Measurements from ENCODE around the gene CROCC.
"Not testable (repeated sequence)": the region's sequence is repeated elsewhere in the genome, so short reads cannot be mapped to it uniquely, and the experiment has no call there.

Gene CROCC

DNA sequence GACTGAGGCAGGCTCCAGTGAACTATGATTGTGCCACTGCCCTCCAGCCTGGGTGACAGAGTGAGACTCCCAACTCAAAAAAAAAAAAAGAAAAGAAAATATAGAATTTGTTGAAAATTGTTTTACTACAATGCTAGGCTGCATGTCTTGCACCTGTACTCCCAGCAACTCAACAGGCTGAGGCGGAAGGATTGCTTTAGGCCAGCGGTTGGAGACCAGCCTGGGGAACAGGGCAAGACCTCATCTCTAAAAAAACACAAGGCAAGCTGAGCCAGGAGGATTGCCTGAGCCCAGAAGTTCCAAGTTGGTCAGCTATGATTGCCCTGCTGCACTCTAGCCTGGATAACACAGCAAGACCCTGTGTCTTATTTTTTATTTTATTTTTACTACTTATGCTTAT, 22.7 kb upstream of the CROCC start:
- not testable (repeated sequence) for H4K91ac ChIP-seq (ENCODE audit: low read depth, low read length); H2BK12ac ChIP-seq (ENCODE audit: low read length); H3K4me1 ChIP-seq (ENCODE audit: control insufficient read depth in 1 of 2, insufficient read depth in 2 of 2, low read length in 2 of 2); H3K4me2 ChIP-seq (ENCODE audit: low read length); H4K12ac ChIP-seq (ENCODE audit: low read depth, low read length); H3K9me3 ChIP-seq (ENCODE audit: insufficient read depth, low read depth, low read length); H2AK5ac ChIP-seq (ENCODE audit: low read length); H3K4me3 ChIP-seq (ENCODE audit: low read depth, low read length); H3K36me3 ChIP-seq (ENCODE audit: control insufficient read depth in 1 of 2, insufficient read depth in 2 of 2, low read length in 2 of 2); H3K27ac ChIP-seq (ENCODE audit: low read depth, low read length); H2BK120ac ChIP-seq (ENCODE audit: insufficient read depth, low read length, poor library complexity); H2AFZ ChIP-seq (ENCODE audit: insufficient read depth, low read length, poor library complexity); DNase-seq; H4K8ac ChIP-seq (ENCODE audit: low read depth, low read length); H3K9ac ChIP-seq (ENCODE audit: low read length); H3K4ac ChIP-seq (ENCODE audit: low read depth, low read length); H2BK5ac ChIP-seq (ENCODE audit: low read depth, low read length, poor library complexity); H3K14ac ChIP-seq (ENCODE audit: low read length); H3K18ac ChIP-seq (ENCODE audit: low read length); H3K79me1 ChIP-seq (ENCODE audit: low read length); H3K23ac ChIP-seq (ENCODE audit: low read length); H3K27me3 ChIP-seq (ENCODE audit: insufficient read depth, low read length); H3K79me2 ChIP-seq (ENCODE audit: control insufficient read depth, insufficient read depth, low read length, poor library complexity)
- WGBS (ENCODE audit: extremely low coverage, insufficient coverage, insufficient read length): no CpG with 5 or more reads among the region's 2 CpGs

DNA sequence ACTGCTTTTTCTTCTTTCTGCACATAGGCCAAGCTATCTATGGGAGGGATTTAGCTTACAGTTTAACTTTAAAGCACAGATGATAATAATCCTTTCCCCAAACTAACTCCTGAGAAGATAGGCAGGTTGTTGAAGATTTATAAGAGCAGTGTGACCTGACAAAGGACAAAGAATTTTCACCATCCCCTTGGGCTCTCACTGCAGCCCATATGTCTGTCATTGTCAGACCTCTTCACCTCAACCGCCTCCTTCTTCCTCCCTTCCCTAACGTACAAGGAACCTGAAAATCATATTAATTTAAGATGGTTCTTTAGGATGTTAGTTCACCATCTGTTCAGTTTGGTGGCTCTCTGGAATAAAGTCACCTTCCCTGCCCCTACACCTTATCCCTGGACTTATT, 21.0 kb upstream of the CROCC start:
- Histone ChIP-seq H4K8ac (ENCODE audit: low read depth, low read length) (no peak overlapping the region), H2BK5ac (ENCODE audit: low read depth, low read length, poor library complexity) (no peak overlapping the region), H3K27me3 (ENCODE audit: insufficient read depth, low read length) (no peaks in the 10 kb centered on the region), H3K79me2 (ENCODE audit: control insufficient read depth, insufficient read depth, low read length, poor library complexity) (peaks cover 2% of the 10 kb centered on the region), H4K91ac (ENCODE audit: low read depth, low read length) (no peak overlapping the region), H3K4me3 (ENCODE audit: low read depth, low read length) (no peak overlapping the region), H3K9ac (ENCODE audit: low read length) (no peak overlapping the region), H3K36me3 (ENCODE audit: control insufficient read depth in 1 of 2, insufficient read depth in 2 of 2, low read length in 2 of 2) (no peaks in the 10 kb centered on the region), H2AK5ac (ENCODE audit: low read length) (no peak overlapping the region), H3K9me3 (ENCODE audit: insufficient read depth, low read depth, low read length) (no peaks in the 10 kb centered on the region), H3K79me1 (ENCODE audit: low read length) (peaks cover 9% of the 10 kb centered on the region), H3K14ac (ENCODE audit: low read length) (no peak overlapping the region), H3K4ac (ENCODE audit: low read depth, low read length) (no peak overlapping the region), H2BK120ac (ENCODE audit: insufficient read depth, low read length, poor library complexity) (no peak overlapping the region), H3K18ac (ENCODE audit: low read length) (no peak overlapping the region), H3K27ac (ENCODE audit: low read depth, low read length) (no peak overlapping the region), H3K4me1 (ENCODE audit: control insufficient read depth in 1 of 2, insufficient read depth in 2 of 2, low read length in 2 of 2) (peaks cover 3 to 7% of the 10 kb centered on the region in 2 experiments), H2BK12ac (ENCODE audit: low read length) (no peak overlapping the region), H3K4me2 (ENCODE audit: low read length) (no peak overlapping the region), H2AFZ (ENCODE audit: insufficient read depth, low read length, poor library complexity) (no peak overlapping the region), H3K23ac (ENCODE audit: low read length) (no peak overlapping the region), H4K12ac (ENCODE audit: low read depth, low read length) (no peak overlapping the region)
- no peak for DNase-seq
- WGBS (ENCODE audit: extremely low coverage, insufficient coverage, insufficient read length): no CpG with 5 or more reads among the region's 2 CpGs

DNA sequence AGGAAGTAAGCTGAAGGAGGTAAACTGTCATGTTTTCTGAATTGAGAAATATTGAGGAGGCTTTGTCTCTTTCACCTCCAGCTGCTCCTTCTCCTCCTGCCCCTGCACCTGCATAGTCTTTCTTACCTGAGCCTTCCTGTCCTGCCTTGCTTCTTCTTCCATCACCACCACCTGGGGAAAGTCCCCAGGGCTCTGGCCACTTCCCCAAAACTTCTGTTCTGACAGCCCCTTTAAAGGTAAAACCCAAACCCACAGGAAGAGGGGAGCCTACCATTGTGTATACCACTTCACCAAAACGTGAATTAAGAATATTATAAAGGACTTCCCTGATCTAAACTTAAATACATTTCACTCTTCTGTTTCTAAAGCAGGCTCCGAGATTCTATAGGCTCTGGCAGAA, 20.4 kb upstream of the CROCC start:
- not testable (repeated sequence) for H3K9me3 ChIP-seq (ENCODE audit: insufficient read depth, low read depth, low read length); DNase-seq; H3K4me2 ChIP-seq (ENCODE audit: low read length); H3K9ac ChIP-seq (ENCODE audit: low read length); H2BK12ac ChIP-seq (ENCODE audit: low read length); H2AK5ac ChIP-seq (ENCODE audit: low read length); H4K8ac ChIP-seq (ENCODE audit: low read depth, low read length); H3K14ac ChIP-seq (ENCODE audit: low read length); H3K36me3 ChIP-seq (ENCODE audit: control insufficient read depth in 1 of 2, insufficient read depth in 2 of 2, low read length in 2 of 2); H3K79me2 ChIP-seq (ENCODE audit: control insufficient read depth, insufficient read depth, low read length, poor library complexity); H3K4me3 ChIP-seq (ENCODE audit: low read depth, low read length); H3K18ac ChIP-seq (ENCODE audit: low read length); H3K23ac ChIP-seq (ENCODE audit: low read length); H4K91ac ChIP-seq (ENCODE audit: low read depth, low read length); H2BK5ac ChIP-seq (ENCODE audit: low read depth, low read length, poor library complexity); H3K79me1 ChIP-seq (ENCODE audit: low read length); H4K12ac ChIP-seq (ENCODE audit: low read depth, low read length); H3K4ac ChIP-seq (ENCODE audit: low read depth, low read length); H2BK120ac ChIP-seq (ENCODE audit: insufficient read depth, low read length, poor library complexity); H3K27me3 ChIP-seq (ENCODE audit: insufficient read depth, low read length); H2AFZ ChIP-seq (ENCODE audit: insufficient read depth, low read length, poor library complexity); H3K27ac ChIP-seq (ENCODE audit: low read depth, low read length); H3K4me1 ChIP-seq (ENCODE audit: control insufficient read depth in 1 of 2, insufficient read depth in 2 of 2, low read length in 2 of 2)
- no CpG with 5 or more reads among the region's 2 CpGs for WGBS (ENCODE audit: extremely low coverage, insufficient coverage, insufficient read length)

DNA sequence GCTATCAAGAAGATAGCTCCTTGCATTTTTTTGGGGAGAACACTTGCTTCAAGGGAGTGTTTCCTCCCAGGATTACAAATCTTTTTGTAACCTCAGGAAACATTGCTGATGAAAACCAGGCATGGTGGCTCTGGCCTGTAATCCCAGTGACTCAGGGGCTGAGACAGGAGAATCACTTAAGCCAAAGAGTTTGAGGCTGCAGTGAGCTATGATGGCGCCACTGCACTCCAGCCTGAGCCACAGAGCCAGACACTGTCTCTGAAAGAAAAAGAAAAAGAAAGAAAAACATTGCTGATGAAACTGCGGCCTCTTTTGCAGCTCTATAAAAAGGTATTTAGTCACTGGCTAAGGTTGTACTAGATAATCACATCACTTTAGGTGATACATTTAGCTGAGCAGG, 18.7 kb upstream of the CROCC start:
- Histone ChIP-seq H3K4me3 (ENCODE audit: low read depth, low read length) (no peak overlapping the region), H3K36me3 (ENCODE audit: control insufficient read depth in 1 of 2, insufficient read depth in 2 of 2, low read length in 2 of 2) (no peaks in the 10 kb centered on the region), H3K9me3 (ENCODE audit: insufficient read depth, low read depth, low read length) (no peaks in the 10 kb centered on the region), H3K79me1 (ENCODE audit: low read length) (peaks cover 7% of the 10 kb centered on the region), H3K14ac (ENCODE audit: low read length) (no peak overlapping the region), H3K23ac (ENCODE audit: low read length) (no peak overlapping the region), H2AK5ac (ENCODE audit: low read length) (no peak overlapping the region), H2BK5ac (ENCODE audit: low read depth, low read length, poor library complexity) (no peak overlapping the region), H3K4ac (ENCODE audit: low read depth, low read length) (no peak overlapping the region), H3K9ac (ENCODE audit: low read length) (no peak overlapping the region), H3K27ac (ENCODE audit: low read depth, low read length) (peak overlapping the region; percentile 84), H3K18ac (ENCODE audit: low read length) (no peak overlapping the region), H3K27me3 (ENCODE audit: insufficient read depth, low read length) (no peaks in the 10 kb centered on the region), H3K79me2 (ENCODE audit: control insufficient read depth, insufficient read depth, low read length, poor library complexity) (peaks cover 2% of the 10 kb centered on the region), H4K91ac (ENCODE audit: low read depth, low read length) (no peak overlapping the region), H2BK120ac (ENCODE audit: insufficient read depth, low read length, poor library complexity) (no peak overlapping the region), H3K4me1 (ENCODE audit: control insufficient read depth in 1 of 2, insufficient read depth in 2 of 2, low read length in 2 of 2) (peaks cover 0 to 4% of the 10 kb centered on the region in 2 experiments), H4K8ac (ENCODE audit: low read depth, low read length) (no peak overlapping the region), H4K12ac (ENCODE audit: low read depth, low read length) (no peak overlapping the region), H2BK12ac (ENCODE audit: low read length) (no peak overlapping the region), H2AFZ (ENCODE audit: insufficient read depth, low read length, poor library complexity) (no peak overlapping the region), H3K4me2 (ENCODE audit: low read length) (peak overlapping the region; percentile 12)
- WGBS (ENCODE audit: extremely low coverage, insufficient coverage, insufficient read length): no CpG with 5 or more reads among the region's 2 CpGs
- no peak for DNase-seq

DNA sequence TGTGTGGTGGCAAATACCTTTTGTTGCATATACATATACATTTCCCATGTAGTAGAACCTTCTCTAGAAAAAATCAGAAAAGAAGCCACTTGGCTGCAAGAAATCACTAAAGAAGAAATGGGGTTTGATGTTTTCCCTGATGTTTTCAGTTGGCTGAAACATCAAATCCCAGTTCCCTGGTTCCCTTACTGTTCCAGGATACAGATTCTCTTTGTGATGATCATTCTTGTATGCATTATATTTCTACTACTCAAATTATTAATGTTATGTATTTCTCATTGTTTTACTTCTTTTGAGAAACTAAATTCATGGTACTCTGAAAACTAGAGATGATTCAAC, 18.3 kb upstream of the CROCC start:
- Histone ChIP-seq H2AK5ac (ENCODE audit: low read length) (no peak overlapping the region), H3K27me3 (ENCODE audit: insufficient read depth, low read length) (no peaks in the 10 kb centered on the region), H2BK120ac (ENCODE audit: insufficient read depth, low read length, poor library complexity) (no peak overlapping the region), H3K27ac (ENCODE audit: low read depth, low read length) (peak overlapping the region; percentile 84), H2BK5ac (ENCODE audit: low read depth, low read length, poor library complexity) (no peak overlapping the region), H3K14ac (ENCODE audit: low read length) (no peak overlapping the region), H3K4me3 (ENCODE audit: low read depth, low read length) (no peak overlapping the region), H3K79me1 (ENCODE audit: low read length) (peaks cover 7% of the 10 kb centered on the region), H3K23ac (ENCODE audit: low read length) (no peak overlapping the region), H3K4me2 (ENCODE audit: low read length) (peak overlapping the region; percentile 57), H4K12ac (ENCODE audit: low read depth, low read length) (no peak overlapping the region), H2AFZ (ENCODE audit: insufficient read depth, low read length, poor library complexity) (no peak overlapping the region), H3K36me3 (ENCODE audit: control insufficient read depth in 1 of 2, insufficient read depth in 2 of 2, low read length in 2 of 2) (no peaks in the 10 kb centered on the region), H3K18ac (ENCODE audit: low read length) (no peak overlapping the region), H3K9me3 (ENCODE audit: insufficient read depth, low read depth, low read length) (no peaks in the 10 kb centered on the region), H3K4me1 (ENCODE audit: control insufficient read depth in 1 of 2, insufficient read depth in 2 of 2, low read length in 2 of 2) (peaks cover 0 to 4% of the 10 kb centered on the region in 2 experiments), H4K91ac (ENCODE audit: low read depth, low read length) (no peak overlapping the region), H3K79me2 (ENCODE audit: control insufficient read depth, insufficient read depth, low read length, poor library complexity) (peaks cover 2% of the 10 kb centered on the region), H3K9ac (ENCODE audit: low read length) (no peak overlapping the region), H4K8ac (ENCODE audit: low read depth, low read length) (no peak overlapping the region), H2BK12ac (ENCODE audit: low read length) (no peak overlapping the region), H3K4ac (ENCODE audit: low read depth, low read length) (no peak overlapping the region)
- DNase-seq: no peak

All from trophoblast cell (in vitro differentiated cells and primary cell).